NCI-H226 (cell line): Measurements from ENCODE around the gene GPR150.

Source experiments
- DNase-seq: peaks from one replicate; pipeline ENCODE4 v3.0.0-alpha.2; 2015

The GPR150 gene

DNA sequence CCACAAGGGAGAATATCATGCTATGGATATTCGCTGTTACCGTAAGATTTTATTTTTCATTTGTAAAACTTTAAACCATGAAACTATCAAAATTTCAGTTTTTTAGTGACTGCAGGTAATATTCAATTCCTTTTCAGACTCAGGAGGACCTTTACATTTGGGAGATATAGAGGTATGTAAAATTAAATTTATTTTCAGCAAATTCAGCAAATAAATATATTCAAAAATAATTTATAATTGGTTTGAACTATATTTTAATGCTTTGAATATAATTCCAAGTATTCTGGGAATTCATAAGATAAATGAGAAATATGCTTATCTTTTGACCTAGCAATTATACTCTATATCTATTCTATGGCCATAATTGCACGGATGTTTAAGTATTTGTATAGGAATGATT lies 34.3 kb downstream of the GPR150 start:
- no peak for DNase-seq

DNA sequence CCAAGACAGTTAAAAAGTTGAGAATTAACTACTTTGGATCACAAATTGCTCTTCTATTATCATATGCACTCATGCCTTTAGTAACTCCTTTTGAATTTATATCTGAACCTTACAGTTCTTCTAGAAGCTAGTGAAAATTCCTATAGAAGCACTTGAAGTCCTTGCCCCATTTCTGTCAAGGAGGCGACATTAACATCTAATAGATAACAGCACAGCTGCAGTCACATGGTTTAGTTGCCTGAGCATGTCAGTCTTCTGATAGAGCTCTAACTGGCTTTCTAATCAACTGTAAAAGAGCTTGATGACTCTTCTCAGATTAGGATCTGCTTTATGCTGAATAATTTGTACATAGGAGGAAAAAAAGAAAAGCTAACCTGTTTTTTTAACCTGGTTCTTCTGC lies 35.7 kb downstream of the GPR150 start:
- no peak for DNase-seq

DNA sequence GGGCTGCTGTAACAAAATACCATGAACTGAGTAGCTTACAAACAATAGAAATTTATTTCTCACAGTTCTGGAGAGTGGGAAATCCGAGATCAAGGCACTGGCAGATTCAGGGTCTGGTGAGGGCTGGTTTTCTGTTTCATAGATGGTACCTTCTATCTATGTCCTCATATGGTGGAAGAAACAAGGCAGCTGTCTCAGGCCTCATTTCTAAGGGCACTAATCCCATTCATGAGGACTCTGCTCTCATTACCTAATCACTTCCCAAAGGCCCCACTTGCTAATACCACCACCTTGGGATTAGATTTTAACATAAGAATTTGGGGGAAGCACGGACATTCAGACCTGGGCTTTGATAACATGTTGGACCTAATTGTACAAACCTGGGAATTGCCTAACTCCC lies 40.2 kb downstream of the GPR150 start:
- DNase-seq = no peak

DNA sequence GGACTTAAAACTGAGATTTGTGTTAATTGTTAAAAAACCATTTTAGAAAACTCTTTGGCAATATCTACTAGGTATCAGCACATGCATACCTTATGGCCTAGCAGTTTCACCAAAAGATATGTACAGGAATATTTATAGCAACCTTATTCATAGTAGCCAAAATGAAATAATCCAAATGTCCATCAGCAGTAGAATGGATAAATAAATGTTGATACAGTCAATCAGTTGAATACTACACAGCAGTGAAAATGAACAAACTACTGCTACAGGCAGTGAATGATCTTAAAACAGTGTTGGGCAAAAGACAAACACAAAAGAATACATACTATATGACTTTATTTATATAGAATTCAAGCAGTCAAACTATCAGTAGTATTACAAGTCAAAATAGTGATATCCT lies 43.1 kb downstream of the GPR150 start:
- DNase-seq = no peak

DNA sequence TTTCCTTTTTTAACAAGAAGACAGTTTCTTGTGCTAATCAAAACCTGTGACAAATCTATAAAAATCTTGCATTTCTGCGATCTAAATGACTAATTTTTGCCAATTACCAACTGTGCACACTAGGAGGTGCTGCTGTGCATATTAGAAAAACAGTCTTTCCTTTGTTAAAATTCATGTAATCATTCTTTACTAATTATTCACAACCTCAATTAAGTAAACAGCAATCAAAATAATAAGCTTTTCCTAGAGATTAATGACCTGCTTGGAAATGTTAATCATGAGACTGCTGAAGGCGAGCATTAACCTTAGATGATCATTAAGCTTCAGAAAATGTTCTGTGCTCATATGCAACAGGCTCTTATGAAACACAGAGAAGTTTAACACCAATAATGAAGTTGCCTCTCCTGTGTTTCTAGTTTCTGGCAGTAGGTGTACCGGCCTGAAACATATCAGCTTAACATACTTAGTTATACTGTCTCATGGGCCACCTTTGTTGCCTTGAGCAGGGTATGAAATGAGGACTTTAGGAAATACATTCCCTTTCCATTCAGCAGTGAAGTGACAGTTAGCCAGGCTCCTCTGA lies 44.4 kb downstream of the GPR150 start:
- no peak for DNase-seq

DNA sequence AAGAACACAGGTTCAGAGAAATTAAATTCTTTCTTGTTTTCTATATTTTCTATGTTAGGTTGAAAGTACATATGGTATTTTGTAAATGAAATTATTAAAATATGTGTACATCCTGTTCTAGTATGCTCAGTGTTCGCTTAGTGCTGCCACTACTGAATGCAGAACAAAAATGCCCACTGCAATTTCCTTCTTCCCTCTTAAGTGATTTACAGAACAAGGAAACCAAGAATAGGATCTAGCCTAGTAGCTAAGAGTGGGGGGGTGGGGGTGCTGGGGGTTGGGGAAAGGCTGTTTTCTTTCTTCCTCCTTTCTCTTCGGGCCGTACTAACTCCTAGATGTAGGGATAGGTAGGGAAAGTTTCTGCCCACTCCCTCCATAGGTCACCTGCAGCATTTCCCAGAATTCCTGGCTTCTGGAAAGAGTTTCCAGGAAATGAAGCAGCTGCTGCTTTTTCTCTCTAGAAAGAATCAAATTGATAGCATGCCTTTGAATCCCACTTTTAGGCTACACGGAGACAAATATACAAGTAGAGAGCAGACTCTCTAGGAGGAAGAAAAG lies 47.3 kb downstream of the GPR150 start:
- DNase-seq = no peak

DNA sequence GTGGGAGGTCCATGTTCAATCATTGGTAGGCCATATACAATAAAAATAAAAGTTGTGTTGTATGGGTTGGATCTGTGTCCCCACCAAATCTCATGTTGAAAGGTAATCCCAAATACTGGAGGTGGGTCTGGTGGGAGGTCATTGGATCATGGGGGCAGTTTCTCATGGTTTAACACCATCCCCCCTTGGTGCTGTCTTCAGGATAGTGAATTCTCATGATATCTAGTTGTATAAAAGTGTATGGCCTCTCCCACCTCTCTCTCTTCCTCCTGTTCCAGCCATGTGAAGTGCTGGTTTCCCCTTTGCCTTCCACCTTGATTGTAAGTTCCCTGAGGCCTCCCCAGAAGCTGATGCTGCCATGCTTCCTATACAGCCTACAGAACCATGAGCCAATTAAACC lies 47.8 kb downstream of the GPR150 start:
- no peak for DNase-seq

DNA sequence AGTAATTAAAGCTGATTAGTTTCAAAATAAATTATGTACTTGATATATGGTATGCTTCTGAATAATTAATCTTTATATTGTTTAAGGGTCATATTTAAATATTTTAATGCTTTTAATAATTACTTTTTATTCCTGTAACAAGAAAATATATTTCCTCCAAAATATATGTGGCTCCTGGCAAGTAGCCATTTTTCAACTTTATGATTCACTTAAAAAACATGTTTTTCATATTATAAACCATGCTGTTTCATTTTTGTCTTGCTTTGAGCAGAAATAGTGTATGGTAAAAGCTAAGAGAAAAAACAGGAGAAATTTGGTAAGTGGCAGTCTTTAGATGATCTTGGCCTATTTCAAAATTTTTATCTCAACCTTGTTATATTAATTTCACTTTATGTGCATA lies 48.3 kb downstream of the GPR150 start:
- no peak for DNase-seq

DNA sequence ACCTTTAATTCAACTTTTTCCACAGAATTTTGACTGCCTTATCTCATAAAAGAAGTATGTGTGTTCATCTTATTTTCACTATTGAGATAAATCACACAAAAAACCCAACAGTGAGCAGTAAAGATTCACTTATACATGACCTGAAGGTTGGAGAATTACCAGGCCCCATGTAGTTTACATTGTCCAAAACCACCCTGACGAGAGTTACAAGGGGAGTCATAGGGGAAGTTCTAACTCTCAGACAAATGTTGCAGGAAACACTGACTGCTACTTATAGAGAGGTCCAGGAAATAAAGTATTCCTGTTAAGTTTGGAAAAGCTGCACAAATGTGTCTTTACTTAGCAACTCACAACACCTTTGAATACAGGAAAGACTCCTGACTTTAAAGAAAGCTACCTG lies 48.8 kb downstream of the GPR150 start:
- DNase-seq = no peak

DNA sequence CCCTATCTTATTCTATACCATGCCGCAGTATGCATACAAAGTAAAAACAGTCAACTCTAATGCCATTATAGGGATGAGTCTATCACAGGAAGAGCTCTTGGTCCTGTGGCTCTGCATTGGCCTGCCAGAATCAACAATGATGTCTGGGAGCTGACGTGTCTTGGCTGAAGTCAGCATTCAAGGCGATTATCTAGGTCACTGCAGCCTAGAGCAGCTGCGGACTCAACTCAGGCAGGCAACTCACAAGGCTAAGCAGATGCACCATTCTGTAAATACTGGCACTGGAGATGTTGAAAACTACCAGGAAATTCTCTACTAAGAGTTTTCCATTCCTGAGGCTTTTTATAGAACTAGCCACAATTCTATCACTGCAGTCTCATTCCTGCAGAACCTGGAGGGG lies 49.7 kb downstream of the GPR150 start:
- no peak for DNase-seq

DNA sequence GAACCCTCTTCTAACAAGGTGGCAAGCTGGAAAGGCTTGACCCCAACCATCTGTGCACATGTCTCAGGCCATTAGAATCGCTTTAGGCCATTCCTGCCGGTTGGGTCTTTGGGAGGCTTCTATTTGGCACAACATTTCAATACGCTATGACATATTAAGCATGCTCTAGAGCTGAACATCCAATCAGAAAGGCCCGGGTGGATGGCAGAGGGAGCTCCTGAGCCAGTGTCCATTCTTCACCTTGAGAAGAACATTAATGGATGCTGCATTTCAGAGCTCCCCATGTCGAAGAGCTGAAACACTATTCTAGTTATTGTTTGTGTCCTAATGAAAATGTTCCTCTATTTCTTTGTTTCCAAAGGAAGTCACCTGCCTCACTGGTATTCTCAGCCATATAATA lies 50.1 kb downstream of the GPR150 start:
- no peak for DNase-seq

DNA sequence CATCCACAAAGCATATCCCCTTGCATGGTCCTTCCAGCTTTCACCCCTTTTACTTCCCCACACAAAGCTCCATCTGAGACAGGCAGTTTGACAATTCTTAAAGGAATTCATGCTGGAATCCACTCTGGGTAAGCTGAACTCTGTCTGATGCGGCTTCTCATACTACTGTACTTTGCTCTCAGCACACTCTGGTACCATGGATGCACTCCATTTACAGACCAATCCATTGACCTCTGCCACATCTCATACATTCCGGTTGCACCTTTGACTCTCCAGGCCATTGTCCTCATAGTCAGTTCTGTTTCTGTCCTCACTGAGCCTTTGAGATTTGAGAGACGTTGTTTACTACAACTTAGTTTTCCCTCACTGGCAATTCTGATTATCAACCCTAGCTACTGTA lies 50.7 kb downstream of the GPR150 start:
- DNase-seq = no peak
